Tibial nerve (tissue), 4 donors: Measurements from ENCODE around the gene RIPOR3.

Source experiments
- CTCF ChIP-seq, 5 experiments: fragments of 200-600 bp in 3 of 5; fragments of 450-650 bp in 2 of 5; sonication (generic) in 3 of 5; IDR thresholded peaks; one replicate each; pipeline ENCODE4 v1.5.1; 2016 to 2019; ENCODE audit warnings: antibody characterized with exemption in 5 of 5, mild to moderate bottlenecking in 3 of 5, moderate library complexity in 2 of 5
- EP300 ChIP-seq, 2 donors: sonication (generic); formaldehyde crosslinking; IDR thresholded peaks; one replicate each; pipeline ENCODE4 v1.6.1; 2017; ENCODE audit warnings: antibody characterized with exemption in 2 of 2, mild to moderate bottlenecking in 1 of 2
- POLR2A ChIP-seq, 2 donors: fragments of 450-650 bp; IDR thresholded peaks; one replicate each; pipeline ENCODE4 v1.6.1; 2017; ENCODE audit warnings: antibody characterized with exemption in 2 of 2, mild to moderate bottlenecking in 2 of 2, moderate library complexity in 2 of 2

GRCh38 chr20:50559856-50560638 is 131.3 kb downstream of the RIPOR3 start:
- TF ChIP-seq POLR2A (IDR thresholded peaks at IDR 0.05) (no peak), CTCF (IDR thresholded peaks at IDR 0.05) (no peak), EP300 (IDR thresholded peaks at IDR 0.05) (no peak)
